Activated naive CD4-positive, alpha-beta T cell treated with anti-CD3 and anti-CD28 coated beads, Interleukin-2, amount 10 ng/mL, durations not matched to agents 7 days and 5 days (primary cell): ENCODE results near the gene PPP1R14C.
"Not testable (repeated sequence)": the region's sequence is repeated elsewhere in the genome, so short reads cannot be mapped to it uniquely, and the experiment has no call there.

Source experiments
- CTCF ChIA-PET: fragments of 350-600 bp; sonication (Branson Sonifier 250); formaldehyde crosslinking; loops from one replicate; lab custom pipeline; 2021; ENCODE audit warnings: antibody characterized with exemption; lab: Charles Lee
- DNase-seq: peaks from one replicate; pipeline ENCODE4 v3.0.0-alpha.2; 2020
- H3K27ac Mint-ChIP-seq: one replicate; pipeline ENCODE4 v1.8.0; 2021; ENCODE audit warnings: mild to moderate bottlenecking, moderate library complexity, mixed read lengths
- H3K27me3 Mint-ChIP-seq: one replicate; pipeline ENCODE4 v1.8.0; 2021; ENCODE audit warnings: mild to moderate bottlenecking, mixed read lengths
- H3K36me3 Mint-ChIP-seq: one replicate; pipeline ENCODE4 v1.8.0; 2021; ENCODE audit warnings: mixed read lengths
- H3K4me1 Mint-ChIP-seq: one replicate; pipeline ENCODE4 v1.8.0; 2021; ENCODE audit warnings: mixed read lengths
- H3K4me3 Mint-ChIP-seq: one replicate; pipeline ENCODE4 v1.8.0; 2021; ENCODE audit warnings: mild to moderate bottlenecking, moderate library complexity, mixed read lengths
- H3K9me3 Mint-ChIP-seq: one replicate; pipeline ENCODE4 v1.8.0; 2021; ENCODE audit warnings: mixed read lengths

Gene PPP1R14C

DNA sequence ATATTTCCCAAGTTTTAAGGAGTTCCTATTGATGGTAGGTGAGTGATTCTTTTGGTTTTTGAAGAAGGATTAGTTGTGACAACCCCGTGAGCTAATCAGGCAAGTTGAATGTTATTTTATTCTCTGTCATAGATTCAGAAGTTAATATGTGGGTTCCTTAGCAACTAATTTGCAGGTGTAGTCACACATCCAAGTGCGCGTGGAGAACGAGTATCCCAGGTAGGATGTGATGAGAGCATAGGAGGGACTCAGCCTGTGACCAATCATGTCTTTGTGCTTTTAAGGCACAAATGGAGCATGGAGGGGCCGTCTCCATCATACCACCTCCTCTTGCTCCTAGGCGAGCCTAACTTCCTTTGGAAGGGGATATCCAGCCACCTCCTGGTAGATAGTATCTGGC lies 41.1 kb downstream of the PPP1R14C start:
- Mint-ChIP-seq H3K27ac (no peak overlapping the region), H3K4me1 (no peaks in the 10 kb centered on the region), H3K4me3 (no peak overlapping the region), H3K36me3 (no peaks in the 10 kb centered on the region), H3K9me3 (no peaks in the 10 kb centered on the region), H3K27me3 (peaks cover 5% of the 10 kb centered on the region)
- DNase-seq: no peak
- CTCF ChIA-PET: no interaction called here

GRCh38 chr6:150184850-150185731 lies 42.2 kb downstream of the PPP1R14C start:
- CTCF ChIA-PET: no interaction called here
- no peak overlapping the region for H3K4me3 Mint-ChIP-seq
- H3K4me1 Mint-ChIP-seq: no peaks in the 10 kb centered on the region
- peaks cover 5% of the 10 kb centered on the region for H3K27me3 Mint-ChIP-seq
- no peaks in the 10 kb centered on the region for H3K36me3 Mint-ChIP-seq
- H3K27ac Mint-ChIP-seq: no peak overlapping the region
- no peaks in the 10 kb centered on the region for H3K9me3 Mint-ChIP-seq
- no peak for DNase-seq

- no peak overlapping the region for H3K27ac Mint-ChIP-seq
- CTCF ChIA-PET: no interaction called here
- no peak for DNase-seq
- H3K27me3 Mint-ChIP-seq: peaks cover 8% of the 10 kb centered on the region
- no peaks in the 10 kb centered on the region for H3K36me3 Mint-ChIP-seq
- no peak overlapping the region for H3K4me3 Mint-ChIP-seq
- H3K9me3 Mint-ChIP-seq: no peaks in the 10 kb centered on the region
- H3K4me1 Mint-ChIP-seq: no peaks in the 10 kb centered on the region
Observed at GRCh38 chr6:150185732-150186117, 42.9 kb downstream of the PPP1R14C start.

DNA sequence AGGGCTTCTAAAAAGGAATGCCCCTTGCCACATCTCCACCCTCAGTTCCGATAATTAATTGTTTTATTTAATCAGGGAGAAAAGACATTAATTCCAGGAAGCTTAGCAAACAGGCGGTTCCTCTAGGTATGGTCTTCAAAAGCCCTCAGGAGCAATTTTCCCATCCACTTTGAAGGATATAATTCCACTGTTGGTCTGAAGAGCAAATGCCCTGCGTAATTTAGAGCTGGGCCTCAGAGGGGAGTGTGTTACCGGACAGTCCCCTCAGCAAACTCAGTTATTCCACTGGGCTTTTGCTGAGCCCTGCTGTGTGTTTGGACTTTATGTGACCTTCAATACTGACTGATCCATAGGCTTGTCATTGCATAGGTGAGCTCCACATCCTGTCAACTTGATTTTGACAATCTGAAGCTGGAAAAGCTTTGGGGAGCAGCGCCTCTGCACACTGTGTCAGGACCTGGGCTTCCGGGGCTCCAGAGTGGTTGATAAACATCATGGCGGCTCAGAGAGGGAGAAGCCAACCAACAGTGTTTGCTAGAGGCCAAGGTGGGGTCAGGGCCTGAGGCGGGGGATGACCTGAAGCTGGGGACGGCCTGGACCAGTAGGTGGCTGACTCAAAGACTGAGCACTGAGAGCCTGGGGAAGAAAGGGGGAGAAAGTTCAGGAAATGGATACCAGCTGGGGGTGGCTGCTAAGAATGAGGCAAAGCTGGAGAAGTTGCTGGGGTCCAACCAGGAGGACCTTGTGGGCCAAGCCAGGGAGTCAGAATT lies 43.5 kb downstream of the PPP1R14C start:
- Mint-ChIP-seq H3K36me3 (no peaks in the 10 kb centered on the region), H3K27me3 (peaks cover 8% of the 10 kb centered on the region), H3K4me1 (no peaks in the 10 kb centered on the region), H3K27ac (no peak overlapping the region), H3K9me3 (no peaks in the 10 kb centered on the region), H3K4me3 (no peak overlapping the region)
- no peak for DNase-seq
- CTCF ChIA-PET: no interaction called here

DNA sequence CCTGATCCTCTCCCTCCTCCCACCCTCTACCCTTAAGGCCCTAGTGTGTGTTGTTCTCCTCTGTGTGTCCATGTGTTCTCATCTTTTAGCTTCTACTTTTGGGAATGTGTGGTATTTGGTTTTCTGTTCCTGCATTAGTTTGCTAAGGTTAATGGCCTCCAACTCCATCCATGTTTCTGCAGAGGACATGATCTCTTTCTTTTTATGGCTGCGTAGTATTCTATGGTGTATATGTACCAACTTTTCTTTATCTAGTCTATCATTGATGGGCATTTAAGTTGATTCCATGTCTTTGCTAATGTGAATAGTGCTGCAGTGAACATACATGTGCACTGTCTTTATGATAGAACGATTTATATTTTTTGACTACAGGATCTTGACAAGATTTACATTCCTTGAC lies 44.6 kb downstream of the PPP1R14C start:
- DNase-seq, H3K4me1 Mint-ChIP-seq, H3K27ac Mint-ChIP-seq, H3K36me3 Mint-ChIP-seq, CTCF ChIA-PET, H3K4me3 Mint-ChIP-seq, H3K9me3 Mint-ChIP-seq, H3K27me3 Mint-ChIP-seq: not testable (repeated sequence)

GRCh38 chr6:150189122-150189521 lies 46.3 kb downstream of the PPP1R14C start:
- H3K9me3 Mint-ChIP-seq: no peaks in the 10 kb centered on the region
- H3K36me3 Mint-ChIP-seq: no peaks in the 10 kb centered on the region
- CTCF ChIA-PET: no interaction called here
- no peak overlapping the region for H3K27ac Mint-ChIP-seq
- H3K4me1 Mint-ChIP-seq: no peaks in the 10 kb centered on the region
- peaks cover 14% of the 10 kb centered on the region for H3K27me3 Mint-ChIP-seq
- no peak for DNase-seq
- no peak overlapping the region for H3K4me3 Mint-ChIP-seq

DNA sequence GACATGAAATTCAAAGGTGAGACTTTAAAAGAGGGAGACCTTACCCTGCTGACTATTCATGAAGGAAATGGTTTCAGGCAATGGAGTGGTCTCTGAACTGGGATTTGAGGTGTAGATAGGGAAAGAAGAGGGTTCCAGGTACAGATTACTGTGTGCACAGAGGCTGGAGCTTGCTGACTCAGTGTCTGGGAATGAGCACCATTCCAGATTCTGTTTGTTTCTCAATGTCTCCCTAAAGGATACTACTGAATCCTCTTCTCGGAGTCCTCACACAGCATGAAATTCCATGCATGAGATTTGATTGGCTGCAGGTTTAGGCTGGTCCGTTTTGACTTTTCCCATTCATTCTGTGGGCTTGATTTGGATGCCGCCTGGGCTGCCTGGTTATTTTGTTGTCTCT lies 49.0 kb downstream of the PPP1R14C start:
- H3K36me3 Mint-ChIP-seq: no peaks in the 10 kb centered on the region

DNA sequence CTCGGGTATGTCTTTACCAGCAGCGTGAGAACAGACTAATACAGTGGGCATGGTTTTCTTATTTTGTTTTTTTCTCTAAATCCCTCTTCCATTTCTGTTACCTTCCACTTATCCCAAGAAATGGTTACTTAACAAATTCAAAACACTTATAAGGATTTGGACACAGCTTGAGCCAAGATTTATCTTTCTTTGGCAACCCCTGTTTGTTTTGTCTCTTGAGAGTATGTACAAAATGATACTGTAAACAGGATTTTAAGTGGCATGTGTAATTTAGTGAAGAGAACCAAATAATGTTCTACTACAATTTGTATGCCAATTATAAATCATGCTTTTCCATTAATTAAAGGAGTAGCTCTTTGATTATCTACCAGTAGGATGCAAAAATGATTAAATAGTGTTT lies 51.4 kb downstream of the PPP1R14C start:
- Mint-ChIP-seq H3K9me3 (no peaks in the 10 kb centered on the region), H3K27me3 (peaks cover 12% of the 10 kb centered on the region), H3K4me1 (no peaks in the 10 kb centered on the region), H3K27ac (no peak overlapping the region), H3K36me3 (no peaks in the 10 kb centered on the region), H3K4me3 (no peak overlapping the region)
- no peak for DNase-seq
- CTCF ChIA-PET: no interaction called here

More for the DNA sequence above, 49.0 kb downstream of the PPP1R14C start:
- peaks cover 12% of the 10 kb centered on the region for H3K27me3 Mint-ChIP-seq
- DNase-seq: no peak
- no peak overlapping the region for H3K4me3 Mint-ChIP-seq
- CTCF ChIA-PET: interaction anchor here (0.6 kb wide), 1 partner anchor 363 kb away, joined by 3 read pairs; no protein-coding TSS in a partner anchor
- H3K9me3 Mint-ChIP-seq: no peaks in the 10 kb centered on the region
- H3K4me1 Mint-ChIP-seq: no peaks in the 10 kb centered on the region
- H3K27ac Mint-ChIP-seq: no peak overlapping the region

DNA sequence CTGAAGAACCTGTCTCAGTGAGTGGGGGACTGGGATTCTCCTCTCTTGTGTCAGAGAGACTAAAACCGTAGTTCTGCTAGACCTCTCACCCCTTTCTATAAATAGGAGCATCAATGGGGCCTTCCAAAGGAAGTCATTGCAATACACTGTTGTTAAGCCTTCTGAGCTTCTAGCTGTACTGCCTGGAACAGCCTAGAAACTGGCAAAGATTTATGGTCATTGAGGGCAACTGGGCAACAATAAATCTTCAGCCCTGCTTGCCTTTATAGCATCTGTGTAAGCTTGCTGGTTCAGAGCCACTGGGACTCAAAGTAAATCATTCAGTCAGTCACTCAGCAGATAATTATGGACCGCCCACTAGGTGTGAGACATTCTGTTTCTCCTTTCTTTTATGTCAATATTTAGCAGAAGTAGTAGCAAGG lies 53.2 kb downstream of the PPP1R14C start:
- Mint-ChIP-seq H3K27me3 (peaks cover 16% of the 10 kb centered on the region), H3K27ac (no peak overlapping the region), H3K9me3 (no peaks in the 10 kb centered on the region), H3K4me1 (no peaks in the 10 kb centered on the region), H3K36me3 (no peaks in the 10 kb centered on the region), H3K4me3 (no peak overlapping the region)
- DNase-seq: no peak
- CTCF ChIA-PET: no interaction called here

DNA sequence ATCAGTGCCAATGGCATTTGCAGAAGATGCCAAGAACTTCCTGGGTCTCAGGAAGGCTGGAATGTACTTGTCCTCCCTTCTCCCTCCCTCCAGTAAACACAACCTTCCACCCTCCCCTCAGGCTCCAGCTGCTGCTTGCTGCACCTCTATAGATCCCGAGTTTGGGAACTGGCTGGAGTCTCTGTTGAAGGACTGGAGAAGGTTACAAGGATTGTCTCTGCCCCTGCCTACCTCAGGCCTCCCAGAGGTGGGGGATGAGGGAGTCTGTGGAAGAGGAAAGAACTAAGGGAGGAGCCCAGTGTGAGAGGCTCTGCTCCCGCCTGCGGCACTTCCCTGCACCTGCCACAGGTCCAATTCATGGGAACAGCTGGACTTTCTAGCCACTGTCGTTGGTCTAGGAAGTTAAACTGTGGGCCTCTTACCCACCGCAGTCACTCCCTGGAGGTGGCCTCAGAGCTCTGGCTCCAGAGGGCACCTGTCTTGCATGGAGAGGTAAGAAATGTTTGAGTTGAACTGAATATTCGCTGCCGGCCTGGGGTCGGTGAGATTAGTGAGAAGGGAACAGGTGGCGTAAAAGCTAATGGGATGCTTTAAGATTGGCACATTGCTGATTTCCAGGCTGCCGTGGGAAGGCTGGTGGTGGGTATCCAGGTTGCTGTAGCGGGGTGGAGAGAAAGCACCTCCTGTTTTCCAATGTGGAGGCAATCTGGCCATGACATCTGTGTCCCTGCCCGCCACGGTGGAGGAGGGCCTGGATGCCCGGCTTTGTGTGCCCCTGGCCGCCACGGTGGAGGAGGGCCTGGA lies 54.3 kb downstream of the PPP1R14C start:
- no peak overlapping the region for H3K27ac Mint-ChIP-seq
- no peaks in the 10 kb centered on the region for H3K9me3 Mint-ChIP-seq
- no peak overlapping the region for H3K4me3 Mint-ChIP-seq
- CTCF ChIA-PET: no interaction called here
- H3K4me1 Mint-ChIP-seq: no peaks in the 10 kb centered on the region
- no peaks in the 10 kb centered on the region for H3K36me3 Mint-ChIP-seq
- peaks cover 16% of the 10 kb centered on the region for H3K27me3 Mint-ChIP-seq
- no peak for DNase-seq

- Mint-ChIP-seq H3K9me3 (no peaks in the 10 kb centered on the region), H3K27me3 (peaks cover 10% of the 10 kb centered on the region), H3K27ac (no peak overlapping the region), H3K4me1 (no peaks in the 10 kb centered on the region), H3K4me3 (no peak overlapping the region), H3K36me3 (no peaks in the 10 kb centered on the region)
- no peak for DNase-seq
- CTCF ChIA-PET: no interaction called here
Observed at GRCh38 chr6:150198532-150198931, 55.7 kb downstream of the PPP1R14C start.

DNA sequence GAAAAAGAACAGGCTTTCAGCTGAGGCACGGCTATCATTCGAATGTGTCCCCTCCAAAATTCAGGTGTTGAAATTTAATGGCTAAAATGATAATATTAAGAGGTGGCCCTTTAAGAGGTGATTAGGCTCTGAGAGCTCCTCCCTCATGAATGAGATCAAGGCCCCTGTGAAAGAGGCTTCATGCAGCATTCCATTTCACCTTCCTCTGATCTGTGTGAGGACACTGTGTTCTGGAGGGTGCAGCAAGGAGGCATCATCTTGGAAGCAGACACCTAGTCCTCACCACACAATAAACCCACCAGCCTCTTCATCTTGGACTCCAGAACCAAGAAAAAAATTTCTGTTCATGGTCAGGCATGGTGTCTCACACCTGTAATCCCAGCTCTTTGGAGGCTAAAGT lies 56.4 kb downstream of the PPP1R14C start:
- Mint-ChIP-seq H3K27me3 (peaks cover 10% of the 10 kb centered on the region), H3K36me3 (no peaks in the 10 kb centered on the region), H3K27ac (no peak overlapping the region), H3K4me3 (no peak overlapping the region), H3K4me1 (no peaks in the 10 kb centered on the region), H3K9me3 (no peaks in the 10 kb centered on the region)
- CTCF ChIA-PET: no interaction called here
- no peak for DNase-seq

- DNase-seq: no peak
- Mint-ChIP-seq H3K27ac (no peak overlapping the region), H3K4me1 (no peaks in the 10 kb centered on the region), H3K27me3 (peaks cover 10% of the 10 kb centered on the region), H3K4me3 (no peak overlapping the region), H3K9me3 (no peaks in the 10 kb centered on the region), H3K36me3 (no peaks in the 10 kb centered on the region)
- CTCF ChIA-PET: no interaction called here
Observed at GRCh38 chr6:150200428-150201100, 57.7 kb downstream of the PPP1R14C start.

DNA sequence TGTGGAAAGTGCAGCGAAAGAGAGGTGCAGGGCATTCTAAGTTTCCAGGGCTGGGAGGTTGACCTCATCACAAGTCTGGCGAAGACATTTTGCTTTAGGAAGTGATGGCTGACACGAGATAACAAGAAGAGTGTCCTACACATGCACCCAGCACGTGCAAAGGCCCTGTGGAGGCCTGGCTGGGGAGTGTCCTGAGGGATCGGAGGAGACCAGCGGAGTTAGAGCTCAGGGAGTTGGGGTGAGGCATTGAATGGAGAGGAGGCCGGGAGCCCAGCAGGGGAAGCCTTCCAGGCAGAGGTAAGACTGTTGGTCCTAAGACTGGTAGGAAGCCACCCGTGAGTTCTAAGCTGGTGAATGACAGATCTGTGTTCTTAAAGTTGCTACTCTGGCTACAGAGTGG lies 58.4 kb downstream of the PPP1R14C start:
- CTCF ChIA-PET: no interaction called here

More for the DNA sequence above, 58.4 kb downstream of the PPP1R14C start:
- no peaks in the 10 kb centered on the region for H3K36me3 Mint-ChIP-seq
- no peak overlapping the region for H3K4me3 Mint-ChIP-seq
- H3K9me3 Mint-ChIP-seq: no peaks in the 10 kb centered on the region
- no peak overlapping the region for H3K27ac Mint-ChIP-seq
- no peaks in the 10 kb centered on the region for H3K4me1 Mint-ChIP-seq
- no peak for DNase-seq
- H3K27me3 Mint-ChIP-seq: peaks cover 7% of the 10 kb centered on the region
